Ishikawa (cell line): ENCODE results near the gene SEC14L5.

Experiments
- CEBPB ChIP-seq: IDR thresholded peaks from 2 replicates; pipeline ENCODE4 v1.6.1; 2012
- FOXM1 ChIP-seq: IDR thresholded peaks from 2 replicates; pipeline ENCODE4 v1.6.1; 2012; ENCODE audit warnings: low read depth, borderline replicate concordance
- NFIC ChIP-seq: IDR thresholded peaks from 2 replicates; pipeline ENCODE4 v1.6.1; 2012
- RAD21 ChIP-seq: IDR thresholded peaks from 2 replicates; pipeline ENCODE4 v1.6.1; 2012; ENCODE audit warnings: low read depth
- REST ChIP-seq: IDR thresholded peaks from 2 replicates; pipeline ENCODE4 v1.6.1; 2012; ENCODE audit warnings: low read depth, mild to moderate bottlenecking
- TAF1 ChIP-seq: IDR thresholded peaks from 2 replicates; pipeline ENCODE4 v1.6.1; 2012; ENCODE audit warnings: low read depth, mild to moderate bottlenecking
- YY1 ChIP-seq: IDR thresholded peaks from 2 replicates; pipeline ENCODE4 v1.6.1; 2012; ENCODE audit warnings: low read depth

DNA sequence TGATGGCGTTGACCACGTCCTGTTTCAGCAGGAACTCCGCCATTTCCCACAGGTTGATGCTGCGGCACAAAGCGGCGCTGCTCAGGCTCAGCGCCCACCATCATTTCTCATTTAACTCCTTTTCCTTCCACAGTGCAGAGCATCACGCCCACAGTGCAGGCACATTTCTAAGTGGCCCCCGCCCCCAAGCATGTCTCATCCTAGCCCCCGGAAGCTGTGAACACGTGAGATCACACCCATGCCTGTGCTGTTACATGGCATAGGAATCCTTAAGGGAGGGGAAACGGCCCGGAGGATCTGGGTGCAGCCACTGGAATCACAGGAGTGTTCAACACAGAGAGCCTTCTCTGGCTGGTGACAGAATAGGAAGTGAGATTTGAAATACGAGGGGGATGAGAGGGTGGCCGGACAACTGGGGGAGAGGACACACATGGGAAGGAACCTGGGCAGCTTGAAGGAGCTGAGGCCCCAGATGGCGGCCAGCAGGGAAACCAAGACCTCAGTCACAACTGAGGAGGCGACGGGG is 70.9 kb downstream of the SEC14L5 start:
- TF ChIP-seq TAF1 (no peak), FOXM1 (no peak), CEBPB (no peak), NFIC (no peak), RAD21 (no peak), YY1 (no peak), REST (no peak)
